Measurements from ENCODE around the gene GPR3. TPM values are rescaled to one million over a fixed set of nuclear protein-coding genes. Genes with fewer than 3 reads are reported as not detected.

GPR3 gene
- total and polyA plus RNA-seq, 8 donors = 0.18 to 0.43 (median 0.27) TPM; not detected in 4

- WGBS, 5 donors = 71 to 92% (median 87%) methylated on average over 3 of the region's 3 CpGs
- no peak for DNase-seq
- no peak for TF ChIP-seq CTCF (IDR thresholded peaks at IDR 0.05)
- TF ChIP-seq POLR2AphosphoS5 (IDR thresholded peaks at IDR 0.05) = no peak
- no peak for TF ChIP-seq POLR2A (IDR thresholded peaks at IDR 0.05)
- TF ChIP-seq EP300 (IDR thresholded peaks at IDR 0.05) = no peak
Measured at GRCh38 chr1:27353629-27354028, 38.8 kb upstream of the GPR3 start.

GRCh38 chr1:27355683-27356082 is 36.7 kb upstream of the GPR3 start:
- Histone ChIP-seq H3K4me3 (no peak overlapping the region), H3K9me3 (no peaks in the 10 kb centered on the region), H3K36me3 (peaks cover 43 to 87% (median 70%) of the 10 kb centered on the region in 4 donors), H3K27me3 (peaks cover 0 to 2% (median 0%) of the 10 kb centered on the region in 3 donors), H3K27ac (no peak overlapping the region), H3K4me1 (peaks cover 21 to 48% (median 35%) of the 10 kb centered on the region in 4 donors)
- WGBS, 5 donors = 85 to 92% (median 89%) methylated on average over 5 of the region's 5 CpGs
- TF ChIP-seq POLR2A (IDR thresholded peaks at IDR 0.05) (no peak), EP300 (IDR thresholded peaks at IDR 0.05) (no peak), POLR2AphosphoS5 (IDR thresholded peaks at IDR 0.05) (no peak), CTCF (IDR thresholded peaks at IDR 0.05) (no peak)
- intact Hi-C loops (cut with DNase I; ENCODE audit: low total_unique reads) = loop anchor here (5.0 kb wide), 1 partner anchor 37 kb away; the partner anchor contains the start of gene GPR3
- no peak for DNase-seq

More at GRCh38 chr1:27353629-27354028, 38.8 kb upstream of the GPR3 start:
- Histone ChIP-seq H3K4me1 (peaks cover 24 to 58% (median 50%) of the 10 kb centered on the region in 4 donors), H3K9me3 (no peaks in the 10 kb centered on the region), H3K36me3 (peaks cover 34 to 76% (median 52%) of the 10 kb centered on the region in 4 donors), H3K27ac (no peak overlapping the region), H3K27me3 (peaks cover 0 to 16% (median 0%) of the 10 kb centered on the region in 3 donors), H3K4me3 (no peak overlapping the region)
- intact Hi-C loops (cut with DNase I; ENCODE audit: low total_unique reads) = no loop called here

- Histone ChIP-seq H3K4me1 (peaks cover 16 to 45% (median 30%) of the 10 kb centered on the region in 4 donors), H3K27me3 (no peaks in the 10 kb centered on the region), H3K9me3 (no peaks in the 10 kb centered on the region), H3K27ac (peak overlapping the region in 3 of 5 donors; percentile 69 to 82 (median 71)), H3K36me3 (peaks cover 43 to 87% (median 76%) of the 10 kb centered on the region in 4 donors), H3K4me3 (peak overlapping the region; percentile 29 to 47 (median 34))
- TF ChIP-seq EP300 (IDR thresholded peaks at IDR 0.05) (no peak), POLR2A (IDR thresholded peaks at IDR 0.05) (no peak), CTCF (IDR thresholded peaks at IDR 0.05) (no peak), POLR2AphosphoS5 (IDR thresholded peaks at IDR 0.05) (no peak)
- intact Hi-C loops (cut with DNase I; ENCODE audit: low total_unique reads) = loop anchor here (5.0 kb wide), 1 partner anchor 36 kb away; the partner anchor contains the start of gene GPR3
- DNase-seq = peak in 1 of 2 donors; percentile 13
- 66 to 81% (median 71%) methylated on average over 13 of the region's 13 CpGs for WGBS, 5 donors
Measured at GRCh38 chr1:27356277-27356618, 36.2 kb upstream of the GPR3 start.

- no peak for TF ChIP-seq EP300 (IDR thresholded peaks at IDR 0.05)
- TF ChIP-seq POLR2AphosphoS5 (IDR thresholded peaks at IDR 0.05) = peak in 2 of 3 donors; percentile 68 to 71
- no peaks in the 10 kb centered on the region for H3K9me3 ChIP-seq
- peak; percentile 86 to 91 for DNase-seq
- intact Hi-C loops (cut with DNase I; ENCODE audit: low total_unique reads) = loop anchor here (5.0 kb wide), 1 partner anchor 36 kb away; the partner anchor contains the start of gene GPR3
- peaks cover 43 to 87% (median 81%) of the 10 kb centered on the region in 4 donors for H3K36me3 ChIP-seq
- H3K27me3 ChIP-seq = no peaks in the 10 kb centered on the region
- WGBS, 5 donors = 25 to 53% (median 37%) methylated on average over 8 to 37 of the region's 37 CpGs
- H3K27ac ChIP-seq = peak overlapping the region; percentile 45 to 82 (median 69)
- peak overlapping the region; percentile 29 to 47 (median 34) for H3K4me3 ChIP-seq
- peaks cover 16 to 40% (median 29%) of the 10 kb centered on the region in 4 donors for H3K4me1 ChIP-seq
Measured at GRCh38 chr1:27356619-27357280, 35.7 kb upstream of the GPR3 start.

Data from stomach (tissue), 9 donors.